ENCODE data around the gene STRADA. TPM values are rescaled to one million over a fixed set of nuclear protein-coding genes. Genes with fewer than 3 reads are reported as not detected.
A peak's percentile ranks its signal among the peaks of the same experiment; 100 is the strongest.

The STRADA gene
- total and polyA plus RNA-seq, 2 experiments from 2014 or later = 18.0 to 28.8 TPM

DNA sequence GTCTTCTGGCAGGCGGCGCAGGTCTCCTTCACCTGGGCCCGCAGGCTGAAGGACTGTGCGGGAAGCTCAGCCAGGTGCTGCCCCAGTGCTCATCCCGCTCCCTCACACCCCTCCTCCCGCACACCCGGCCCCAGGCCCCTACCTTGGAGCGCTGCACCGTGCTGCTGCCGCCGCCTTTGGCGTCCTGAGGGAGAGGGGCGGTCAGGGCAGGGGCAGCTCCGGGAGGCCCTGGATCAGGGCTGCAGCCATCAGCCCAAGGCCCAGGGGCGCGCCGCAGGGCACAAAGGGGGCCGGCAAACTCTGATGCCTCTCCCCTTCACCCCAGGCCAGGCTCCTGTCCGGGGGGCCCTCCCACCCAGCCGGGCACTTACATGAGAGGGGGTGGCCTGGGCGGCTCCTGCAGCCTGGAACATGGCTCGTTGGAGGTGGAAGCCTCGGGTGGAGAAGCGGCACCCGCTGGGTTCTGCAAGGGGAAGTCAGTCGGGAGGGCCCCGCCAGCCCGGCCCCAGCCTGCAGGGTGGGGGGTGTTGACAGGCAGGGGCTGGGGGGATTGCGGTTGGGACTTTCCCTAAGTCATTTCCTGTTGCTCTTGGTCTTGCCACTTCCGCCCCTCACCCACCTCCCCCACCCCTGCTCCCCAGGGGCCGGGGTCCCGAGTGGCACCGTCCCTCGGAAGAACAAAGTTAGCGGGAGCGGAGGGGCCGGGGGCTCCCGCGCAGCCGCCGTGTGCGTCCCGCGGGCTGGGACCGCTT, 42.5 kb downstream of the STRADA start:
- peak; percentile 22; the same call in 1 of the 2 replicates for TF ChIP-seq POLR2AphosphoS5 (IDR thresholded peaks at IDR 0.05; ENCODE audit: low read depth)
- no peak for TF ChIP-seq EZH2phosphoT487 (IDR thresholded peaks at IDR 0.05; ENCODE audit: unreplicated experiment)
- peaks cover 17% of the 10 kb centered on the region for H3F3A ChIP-seq (replicated peaks; ENCODE audit: low read depth)

DNA sequence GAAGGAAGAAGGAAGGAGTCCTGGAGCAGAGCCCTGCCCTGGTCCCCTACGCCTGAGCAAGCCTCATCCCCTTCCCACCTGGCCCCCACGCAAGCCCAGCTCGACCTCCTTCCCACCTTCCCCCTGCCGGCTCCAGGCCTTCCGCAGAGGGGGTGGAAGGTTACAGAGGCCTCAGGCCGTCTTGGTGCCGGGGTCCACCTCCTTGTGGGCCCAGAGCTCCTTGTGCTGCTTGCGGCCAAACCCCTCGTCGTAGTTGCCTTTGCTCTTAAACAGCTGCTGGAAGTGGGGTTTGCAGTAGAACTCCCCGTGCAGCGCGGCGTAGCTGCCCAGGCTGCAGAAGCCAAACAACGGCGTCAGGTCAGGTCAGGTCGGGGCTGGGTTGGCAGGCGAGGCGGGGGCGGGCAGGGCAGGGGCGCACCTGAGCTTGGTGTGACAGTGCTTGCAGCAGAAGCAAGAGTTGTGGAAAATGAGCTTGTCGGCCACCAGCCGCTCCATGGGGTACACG, 43.2 kb downstream of the STRADA start:
- peaks cover 17% of the 10 kb centered on the region for H3F3A ChIP-seq (replicated peaks; ENCODE audit: low read depth)
- no peaks in the 10 kb centered on the region for H4K20me1 ChIP-seq (replicated peaks; ENCODE audit: insufficient read depth)
- Mint-ChIP-seq H3K36me3 (ENCODE audit: low read depth) (peaks cover 32% of the 10 kb centered on the region), H3K9me3 (no peaks in the 10 kb centered on the region; the same call in 2 of the 3 replicates), H3K27me3 (ENCODE audit: insufficient read depth, low read depth, poor library complexity) (peaks cover 24% of the 10 kb centered on the region), H3K4me3 (peak overlapping the region; percentile 76), H3K4me1 (peaks cover 56% of the 10 kb centered on the region), H3K27ac (peak overlapping the region; percentile 74; the same call in 1 of the 2 replicates)
- H2AFZ ChIP-seq = no peak overlapping the region
- H3K36me3 ChIP-seq (ENCODE audit: insufficient read depth) = no peaks in the 10 kb centered on the region
- peak overlapping the region; percentile 95 for H3K4me2 ChIP-seq
- H3K4me3 ChIP-seq = peak overlapping the region; percentile 81
- H3K27ac ChIP-seq (ENCODE audit: low read depth) = no peak overlapping the region
- no peaks in the 10 kb centered on the region; the same call in 1 of the 2 replicates for H3K27me3 ChIP-seq (ENCODE audit: insufficient read depth)
- DNase-seq (ENCODE audit: low spot score) (no peak), ATAC-seq (no peak)
- no peaks in the 10 kb centered on the region for H3K9me2 ChIP-seq (ENCODE audit: insufficient read depth)
- peaks cover 32% of the 10 kb centered on the region for H3K4me1 ChIP-seq (ENCODE audit: insufficient read depth)
- peaks cover 6% of the 10 kb centered on the region; the same call in 1 of the 2 replicates for H3K79me2 ChIP-seq (replicated peaks; ENCODE audit: insufficient read depth)
- TF ChIP-seq ZNF114 (CRISPR knock-in tag; IDR thresholded peaks at IDR 0.05) (no peak), EZH2 (IDR thresholded peaks at IDR 0.05; ENCODE audit: low read depth, unreplicated experiment) (no peak), CREB1 (CRISPR knock-in tag; IDR thresholded peaks at IDR 0.05; ENCODE audit: low read depth) (no peak), EZH2phosphoT487 (IDR thresholded peaks at IDR 0.05; ENCODE audit: unreplicated experiment) (no peak), ZNF331 (CRISPR knock-in tag; IDR thresholded peaks at IDR 0.05; ENCODE audit: low read depth) (no peak), POLR2AphosphoS5 (IDR thresholded peaks at IDR 0.05; ENCODE audit: low read depth) (no peak), NANOG (IDR thresholded peaks at IDR 0.05; ENCODE audit: borderline replicate concordance) (no peak), JUNB (IDR thresholded peaks at IDR 0.05; ENCODE audit: unreplicated experiment) (no peak)
- TF ChIP-seq, protein P1, sequence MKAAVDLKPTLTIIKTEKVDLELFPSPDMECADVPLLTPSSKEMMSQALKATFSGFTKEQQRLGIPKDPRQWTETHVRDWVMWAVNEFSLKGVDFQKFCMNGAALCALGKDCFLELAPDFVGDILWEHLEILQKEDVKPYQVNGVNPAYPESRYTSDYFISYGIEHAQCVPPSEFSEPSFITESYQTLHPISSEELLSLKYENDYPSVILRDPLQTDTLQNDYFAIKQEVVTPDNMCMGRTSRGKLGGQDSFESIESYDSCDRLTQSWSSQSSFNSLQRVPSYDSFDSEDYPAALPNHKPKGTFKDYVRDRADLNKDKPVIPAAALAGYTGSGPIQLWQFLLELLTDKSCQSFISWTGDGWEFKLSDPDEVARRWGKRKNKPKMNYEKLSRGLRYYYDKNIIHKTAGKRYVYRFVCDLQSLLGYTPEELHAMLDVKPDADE (IDR thresholded peaks at IDR 0.05) = no peak
- TF ChIP-seq, protein P2, sequence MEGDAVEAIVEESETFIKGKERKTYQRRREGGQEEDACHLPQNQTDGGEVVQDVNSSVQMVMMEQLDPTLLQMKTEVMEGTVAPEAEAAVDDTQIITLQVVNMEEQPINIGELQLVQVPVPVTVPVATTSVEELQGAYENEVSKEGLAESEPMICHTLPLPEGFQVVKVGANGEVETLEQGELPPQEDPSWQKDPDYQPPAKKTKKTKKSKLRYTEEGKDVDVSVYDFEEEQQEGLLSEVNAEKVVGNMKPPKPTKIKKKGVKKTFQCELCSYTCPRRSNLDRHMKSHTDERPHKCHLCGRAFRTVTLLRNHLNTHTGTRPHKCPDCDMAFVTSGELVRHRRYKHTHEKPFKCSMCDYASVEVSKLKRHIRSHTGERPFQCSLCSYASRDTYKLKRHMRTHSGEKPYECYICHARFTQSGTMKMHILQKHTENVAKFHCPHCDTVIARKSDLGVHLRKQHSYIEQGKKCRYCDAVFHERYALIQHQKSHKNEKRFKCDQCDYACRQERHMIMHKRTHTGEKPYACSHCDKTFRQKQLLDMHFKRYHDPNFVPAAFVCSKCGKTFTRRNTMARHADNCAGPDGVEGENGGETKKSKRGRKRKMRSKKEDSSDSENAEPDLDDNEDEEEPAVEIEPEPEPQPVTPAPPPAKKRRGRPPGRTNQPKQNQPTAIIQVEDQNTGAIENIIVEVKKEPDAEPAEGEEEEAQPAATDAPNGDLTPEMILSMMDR (conservative IDR thresholded peaks at IDR 0.05; ENCODE audit: low read depth in 2 of 2) = no peak
- TF ChIP-seq, protein P3, sequence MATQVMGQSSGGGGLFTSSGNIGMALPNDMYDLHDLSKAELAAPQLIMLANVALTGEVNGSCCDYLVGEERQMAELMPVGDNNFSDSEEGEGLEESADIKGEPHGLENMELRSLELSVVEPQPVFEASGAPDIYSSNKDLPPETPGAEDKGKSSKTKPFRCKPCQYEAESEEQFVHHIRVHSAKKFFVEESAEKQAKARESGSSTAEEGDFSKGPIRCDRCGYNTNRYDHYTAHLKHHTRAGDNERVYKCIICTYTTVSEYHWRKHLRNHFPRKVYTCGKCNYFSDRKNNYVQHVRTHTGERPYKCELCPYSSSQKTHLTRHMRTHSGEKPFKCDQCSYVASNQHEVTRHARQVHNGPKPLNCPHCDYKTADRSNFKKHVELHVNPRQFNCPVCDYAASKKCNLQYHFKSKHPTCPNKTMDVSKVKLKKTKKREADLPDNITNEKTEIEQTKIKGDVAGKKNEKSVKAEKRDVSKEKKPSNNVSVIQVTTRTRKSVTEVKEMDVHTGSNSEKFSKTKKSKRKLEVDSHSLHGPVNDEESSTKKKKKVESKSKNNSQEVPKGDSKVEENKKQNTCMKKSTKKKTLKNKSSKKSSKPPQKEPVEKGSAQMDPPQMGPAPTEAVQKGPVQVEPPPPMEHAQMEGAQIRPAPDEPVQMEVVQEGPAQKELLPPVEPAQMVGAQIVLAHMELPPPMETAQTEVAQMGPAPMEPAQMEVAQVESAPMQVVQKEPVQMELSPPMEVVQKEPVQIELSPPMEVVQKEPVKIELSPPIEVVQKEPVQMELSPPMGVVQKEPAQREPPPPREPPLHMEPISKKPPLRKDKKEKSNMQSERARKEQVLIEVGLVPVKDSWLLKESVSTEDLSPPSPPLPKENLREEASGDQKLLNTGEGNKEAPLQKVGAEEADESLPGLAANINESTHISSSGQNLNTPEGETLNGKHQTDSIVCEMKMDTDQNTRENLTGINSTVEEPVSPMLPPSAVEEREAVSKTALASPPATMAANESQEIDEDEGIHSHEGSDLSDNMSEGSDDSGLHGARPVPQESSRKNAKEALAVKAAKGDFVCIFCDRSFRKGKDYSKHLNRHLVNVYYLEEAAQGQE (IDR thresholded peaks at IDR 0.05; ENCODE audit: unreplicated experiment) = no peak

More for the DNA sequence above, 42.5 kb downstream of the STRADA start:
- H2AFZ ChIP-seq = no peak overlapping the region; the same call in 1 of the 2 replicates
- H3K4me3 ChIP-seq = peak overlapping the region; percentile 81
- H3K27me3 Mint-ChIP-seq (ENCODE audit: insufficient read depth, low read depth, poor library complexity) = peaks cover 22% of the 10 kb centered on the region
- no peaks in the 10 kb centered on the region; the same call in 1 of the 2 replicates for H3K27me3 ChIP-seq (ENCODE audit: insufficient read depth)
- no peaks in the 10 kb centered on the region for H3K36me3 ChIP-seq (ENCODE audit: insufficient read depth)
- peaks cover 6% of the 10 kb centered on the region; the same call in 1 of the 2 replicates for H3K79me2 ChIP-seq (replicated peaks; ENCODE audit: insufficient read depth)
- H3K9me3 Mint-ChIP-seq = no peaks in the 10 kb centered on the region; the same call in 2 of the 3 replicates
- H3K9me2 ChIP-seq (ENCODE audit: insufficient read depth) = no peaks in the 10 kb centered on the region
- H3K27ac ChIP-seq (ENCODE audit: low read depth) = peak overlapping the region; percentile 59; the same call in 1 of the 2 replicates
- H3K36me3 Mint-ChIP-seq (ENCODE audit: low read depth) = peaks cover 36% of the 10 kb centered on the region
- no peak overlapping the region for H3K27ac Mint-ChIP-seq
- H3K4me3 Mint-ChIP-seq = peak overlapping the region; percentile 76
- H4K20me1 ChIP-seq (replicated peaks; ENCODE audit: insufficient read depth) = no peaks in the 10 kb centered on the region
- H3K4me2 ChIP-seq = peak overlapping the region; percentile 95
- DNase-seq (ENCODE audit: low spot score) = peak; percentile 65
- peaks cover 32% of the 10 kb centered on the region for H3K4me1 ChIP-seq (ENCODE audit: insufficient read depth)
- peak; percentile 18 for ATAC-seq
- peaks cover 58% of the 10 kb centered on the region for H3K4me1 Mint-ChIP-seq
